GM18909 (cell line): ENCODE measurements around the gene NSFL1C.
"Not testable (repeated sequence)": the region's sequence is repeated elsewhere in the genome, so short reads cannot be mapped to it uniquely, and the experiment has no call there.

Experiments
- ATAC-seq: cut with Tn5 transposase; IDR thresholded peaks from one replicate; pipeline ENCODE4 v1.9.1; 2021; ENCODE audit warnings: mild to moderate bottlenecking; ENCODE audit not compliant: unreplicated experiment, poor library complexity

The NSFL1C gene

GRCh38 chr20:1466211-1467081, at the start of gene NSFL1C:
NSFL1C (minus strand) TSS chr20:1466849; CDS start chr20:1466824, 25 bp downstream.
- ATAC-seq, result peak; percentile 89

DNA sequence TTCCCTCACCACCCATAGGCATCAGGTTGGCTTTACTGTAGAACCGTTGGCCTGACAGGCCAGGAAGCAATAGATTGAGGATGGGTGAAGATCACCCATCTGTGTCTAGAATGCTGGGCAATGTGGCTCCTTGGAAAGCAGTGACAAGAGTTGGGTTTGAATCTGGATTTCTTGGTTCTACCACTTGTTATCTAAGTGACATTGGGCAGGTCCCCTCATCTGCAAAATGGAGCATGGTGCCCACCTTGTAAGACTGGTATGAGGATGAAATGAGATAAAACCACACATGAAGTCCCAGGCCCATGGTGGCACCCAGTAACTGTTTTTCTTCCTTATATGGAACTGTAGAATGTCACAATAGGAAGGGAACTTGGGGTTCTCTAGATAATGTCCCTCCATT, 47.2 kb upstream of the NSFL1C start:
- no peak for ATAC-seq

DNA sequence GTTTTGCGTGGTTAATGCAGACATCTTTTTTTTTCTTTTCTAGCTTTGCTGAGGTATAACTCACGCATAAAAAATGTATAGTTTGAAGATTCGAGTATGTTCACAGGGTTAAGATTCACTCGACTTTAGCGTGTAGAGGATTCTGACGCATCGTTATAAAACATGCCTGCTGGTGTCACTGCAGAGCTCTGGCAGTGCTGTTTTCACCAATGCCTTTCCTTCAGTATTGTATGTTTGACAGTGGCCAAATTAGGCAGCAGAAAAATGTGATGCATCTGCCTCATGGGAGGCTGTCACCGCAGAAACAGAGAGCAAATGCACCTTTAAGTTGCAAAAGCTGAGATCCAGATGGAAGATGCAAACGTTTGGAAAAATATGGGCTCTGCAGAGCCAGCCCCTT, 42.6 kb upstream of the NSFL1C start:
- ATAC-seq, result no peak

DNA sequence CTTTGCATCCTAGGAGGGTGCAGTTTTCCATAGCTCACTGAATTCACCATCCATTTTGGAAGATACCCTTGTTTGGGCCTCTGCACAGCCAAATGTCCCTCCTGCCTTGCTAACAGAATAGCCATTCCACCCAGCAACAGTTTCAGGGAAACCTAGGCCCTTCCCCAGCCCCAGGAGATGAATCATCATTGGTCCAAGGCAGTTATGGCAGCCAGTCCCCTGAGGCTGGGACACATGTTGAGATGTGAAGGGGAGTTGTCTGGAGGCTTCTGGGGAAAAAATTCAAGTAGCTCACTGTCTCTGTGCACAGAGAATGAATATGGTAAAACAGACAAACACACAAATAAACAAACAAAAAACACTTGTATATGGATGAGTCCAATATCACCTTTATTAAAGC, 41.9 kb upstream of the NSFL1C start:
- ATAC-seq, result no peak

GRCh38 chr20:1507276-1507675, 40.6 kb upstream of the NSFL1C start:
- ATAC-seq, result no peak

GRCh38 chr20:1505871-1506270, 39.2 kb upstream of the NSFL1C start:
- no peak for ATAC-seq

GRCh38 chr20:1505361-1505760, 38.7 kb upstream of the NSFL1C start:
- no peak for ATAC-seq

- peak; percentile 92 for ATAC-seq
These were observed 37.0 kb upstream of the NSFL1C start for GRCh38 chr20:1503564-1504227.

DNA sequence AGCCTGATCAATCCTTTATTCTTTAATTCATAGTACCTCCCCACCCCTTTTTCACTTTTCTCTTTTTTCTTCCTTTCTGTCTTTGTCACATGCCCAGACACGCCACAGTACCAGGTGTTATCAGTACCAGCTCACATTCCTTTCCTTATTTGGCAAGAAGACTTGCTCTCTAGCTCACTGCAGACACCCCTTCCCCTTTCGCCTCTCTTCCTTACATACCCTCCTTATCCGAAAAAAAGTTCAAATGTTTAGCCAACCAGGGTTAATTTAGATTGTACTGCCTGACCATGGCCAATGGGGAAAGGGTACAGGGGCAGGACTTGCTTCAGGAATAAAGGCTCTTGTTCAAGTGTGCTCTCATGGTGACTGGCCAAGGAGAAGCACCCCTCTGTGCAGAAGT, 33.8 kb upstream of the NSFL1C start:
- ATAC-seq, result no peak

GRCh38 chr20:1499528-1500420, 33.1 kb upstream of the NSFL1C start:
- ATAC-seq, result no peak

- not testable (repeated sequence) for ATAC-seq
These were observed 30.7 kb upstream of the NSFL1C start for GRCh38 chr20:1497371-1497770.

DNA sequence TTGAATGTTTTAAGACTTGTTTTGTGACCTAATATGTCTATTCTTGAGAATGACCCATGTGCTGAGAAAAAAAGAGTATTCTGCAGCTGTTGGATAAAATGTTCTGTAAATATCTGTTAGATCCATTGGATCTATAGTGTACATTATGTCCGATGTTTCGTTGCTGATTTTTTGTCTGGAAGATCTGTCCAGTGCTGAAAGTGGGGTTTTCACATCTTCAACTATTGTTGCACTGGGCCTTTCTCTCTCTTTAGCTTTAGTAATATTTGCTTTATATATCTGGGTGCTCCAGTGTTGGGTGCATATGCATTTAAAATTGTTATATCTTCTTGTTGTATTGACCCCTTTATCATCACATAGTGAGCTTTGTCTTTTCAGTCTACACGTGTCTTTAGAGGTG, 30.3 kb upstream of the NSFL1C start:
- no peak for ATAC-seq

- ATAC-seq, result no peak
These were observed 27.8 kb upstream of the NSFL1C start for GRCh38 chr20:1494436-1494835.

- no peak for ATAC-seq
These were observed 26.9 kb upstream of the NSFL1C start for GRCh38 chr20:1493536-1493935.

GRCh38 chr20:1491860-1492642, 25.4 kb upstream of the NSFL1C start:
- no peak for ATAC-seq

DNA sequence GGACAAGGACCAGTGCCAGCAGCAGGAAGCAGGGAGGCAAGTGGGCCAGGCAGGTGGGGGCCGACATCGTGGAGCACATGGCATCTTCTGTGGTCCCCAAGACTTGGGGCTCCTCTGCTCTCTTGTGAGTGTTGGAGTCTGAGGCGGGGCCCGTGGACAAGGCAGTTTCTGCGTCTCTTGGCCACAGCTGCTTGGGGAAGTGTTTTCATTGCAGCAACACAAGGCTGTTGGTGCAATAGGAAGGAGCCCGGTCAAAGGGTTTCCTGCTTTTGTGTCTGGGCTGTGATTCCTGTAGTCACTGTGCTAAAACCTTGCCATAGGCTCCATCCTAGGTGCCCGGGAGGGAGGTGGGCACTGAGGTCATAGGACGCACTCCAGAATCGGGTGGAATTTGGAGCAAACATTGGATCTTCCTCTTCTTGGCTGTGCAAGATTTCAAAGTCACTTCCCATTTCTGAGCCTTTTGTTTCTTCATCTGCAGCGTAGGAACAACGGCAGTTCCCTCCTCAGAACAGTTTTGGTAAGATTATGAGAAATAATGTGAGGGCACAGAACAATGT, 24.7 kb upstream of the NSFL1C start, which contains the start of gene SIRPB2:
SIRPB2 (minus strand) TSS at position 140 of the 560 bp plus-strand sequence; CDS start at position 79, 61 bp downstream.
- ATAC-seq, result no peak

- no peak for ATAC-seq
These were observed 24.1 kb upstream of the NSFL1C start for GRCh38 chr20:1490643-1491195.

DNA sequence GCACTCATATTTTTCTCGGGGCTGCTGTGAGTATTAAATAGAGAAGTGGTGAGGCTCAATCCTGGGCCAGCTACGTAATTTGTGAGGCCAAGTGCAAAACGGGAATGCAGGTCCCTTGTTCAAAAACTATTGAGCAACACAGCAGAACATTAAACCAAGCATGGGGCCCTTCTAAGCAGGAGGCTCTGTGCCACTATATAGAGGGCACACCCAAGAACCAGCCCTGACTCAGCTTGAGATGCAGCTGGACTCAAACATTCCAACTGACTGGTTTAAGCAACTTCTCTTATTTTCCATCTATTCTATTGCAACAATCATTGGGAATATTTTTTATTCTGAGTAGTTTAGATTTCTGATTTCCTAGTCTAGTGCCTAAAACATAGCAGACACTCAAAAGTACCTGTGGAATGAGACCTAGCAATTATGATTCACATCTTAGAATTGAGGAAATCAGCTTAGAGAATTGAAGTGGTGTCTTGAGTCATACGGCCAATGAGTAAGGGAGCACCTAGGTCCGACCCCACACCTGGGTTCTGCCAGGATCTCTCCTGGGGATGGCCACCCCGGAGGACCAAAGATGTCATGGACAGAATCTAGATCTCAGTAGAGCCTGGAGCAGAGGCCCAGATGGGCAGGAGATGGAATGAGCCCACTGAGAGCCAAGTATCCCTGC, 23.3 kb upstream of the NSFL1C start:
- ATAC-seq, result no peak

DNA sequence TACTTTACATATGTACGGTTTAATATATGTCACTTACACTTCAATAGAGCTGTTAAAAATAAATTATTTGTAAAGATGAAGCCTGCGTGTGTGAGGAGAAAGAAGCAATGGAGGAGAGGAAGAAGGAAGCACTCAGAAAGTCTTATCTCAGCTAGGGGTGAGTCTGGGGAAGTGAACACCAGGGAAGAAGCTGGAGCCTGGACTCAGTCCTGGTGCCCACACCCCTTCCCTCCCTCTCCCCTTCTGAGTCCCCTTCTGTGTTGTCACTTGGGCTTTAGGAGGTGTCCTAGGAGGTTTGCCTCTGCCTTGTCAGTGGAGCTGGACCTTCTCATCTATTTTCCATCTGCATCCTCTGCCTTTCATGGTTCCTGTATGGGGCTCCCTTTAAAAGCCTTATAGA, 22.7 kb upstream of the NSFL1C start:
- ATAC-seq, result no peak
